HEK293T (cell line): Measurements from ENCODE around the gene NET1.

ENCODE experiments used
- CTCF ChIA-PET: fragments of 350-600 bp; formaldehyde crosslinking; extraction: SDS; loops from one replicate; lab custom pipeline; 2021; ENCODE audit warnings: antibody characterized with exemption, inconsistent platforms; lab: Yijun Ruan, JAX
- POLR2A ChIA-PET: fragments of 350-600 bp; formaldehyde crosslinking; extraction: SDS; loops from one replicate; lab custom pipeline; 2020; ENCODE audit warnings: antibody characterized with exemption, inconsistent platforms; lab: Yijun Ruan, JAX
- DNase-seq: peaks from one replicate; pipeline ENCODE4 v3.0.0; 2012; ENCODE audit warnings: mixed read lengths; ENCODE audit errors: extremely low spot score
- ARNT ChIP-seq: fragments of 450-650 bp; IDR thresholded peaks from 2 replicates; pipeline ENCODE4 v1.6.1; 2017; ENCODE audit warnings: mild to moderate bottlenecking
- BHLHE40 ChIP-seq: fragments of 450-650 bp; IDR thresholded peaks from 2 replicates; pipeline ENCODE4 v1.6.1; 2016; ENCODE audit warnings: mild to moderate bottlenecking, moderate library complexity, borderline replicate concordance
- CTBP1 ChIP-seq: fragments of 450-650 bp; IDR thresholded peaks from 2 replicates; pipeline ENCODE4 v1.6.1; 2016; ENCODE audit warnings: borderline replicate concordance
- ELF4 ChIP-seq: fragments of 450-650 bp; IDR thresholded peaks from 2 replicates; pipeline ENCODE4 v1.6.1; 2017; ENCODE audit warnings: antibody characterized with exemption
- FOXA1 ChIP-seq: fragments of 450-650 bp; IDR thresholded peaks from 2 replicates; pipeline ENCODE4 v1.6.1; 2016; ENCODE audit warnings: mild to moderate bottlenecking
- FOXK2 ChIP-seq: fragments of 450-650 bp; IDR thresholded peaks from 2 replicates; pipeline ENCODE4 v1.6.1; 2016; ENCODE audit warnings: mild to moderate bottlenecking
- FOXM1 ChIP-seq: fragments of 450-650 bp; IDR thresholded peaks from 2 replicates; pipeline ENCODE4 v1.6.1; 2017; ENCODE audit warnings: mild to moderate bottlenecking, borderline replicate concordance
- HDGF ChIP-seq: fragments of 450-650 bp; IDR thresholded peaks from 2 replicates; pipeline ENCODE4 v1.6.1; 2017; ENCODE audit warnings: antibody characterized with exemption, borderline replicate concordance
- L3MBTL2 ChIP-seq: fragments of 450-650 bp; conservative IDR thresholded peaks from 2 replicates; pipeline ENCODE4 v1.6.1; 2016; ENCODE audit warnings: mild to moderate bottlenecking
- LEF1 ChIP-seq: fragments of 450-650 bp; IDR thresholded peaks from 2 replicates; pipeline ENCODE4 v1.6.1; 2017; ENCODE audit warnings: mild to moderate bottlenecking, borderline replicate concordance
- NFRKB ChIP-seq: fragments of 450-650 bp; IDR thresholded peaks from 2 replicates; pipeline ENCODE4 v1.6.1; 2016; ENCODE audit warnings: mild to moderate bottlenecking, moderate library complexity
- SP1 ChIP-seq: fragments of 450-650 bp; IDR thresholded peaks from 2 replicates; pipeline ENCODE4 v1.6.1; 2017
- SUZ12 ChIP-seq: fragments of 450-650 bp; IDR thresholded peaks from 2 replicates; pipeline ENCODE4 v1.6.1; 2016; ENCODE audit warnings: mild to moderate bottlenecking
- TARDBP ChIP-seq: fragments of 450-650 bp; IDR thresholded peaks from 2 replicates; pipeline ENCODE4 v1.6.1; 2016
- ZNF384 ChIP-seq: fragments of 450-650 bp; IDR thresholded peaks from 2 replicates; pipeline ENCODE4 v1.6.1; 2016
- TF ChIP-seq, protein P1 (sequence below): fragments of 450-650 bp; IDR thresholded peaks from 2 replicates; pipeline ENCODE4 v1.6.1; 2016

Gene NET1

GRCh38 chr10:5484205-5484604 lies 71.8 kb downstream of the NET1 start:
- POLR2A ChIA-PET = no interaction called here
- DNase-seq = no peak
- TF ChIP-seq ZNF384 (no peak), HDGF (no peak), NFRKB (no peak), BHLHE40 (no peak), FOXA1 (no peak), SUZ12 (no peak), TARDBP (no peak), L3MBTL2 (no peak), LEF1 (no peak), ELF4 (no peak), ARNT (no peak), CTBP1 (no peak), FOXK2 (no peak), FOXM1 (no peak), SP1 (no peak)
- TF ChIP-seq, protein P1, sequence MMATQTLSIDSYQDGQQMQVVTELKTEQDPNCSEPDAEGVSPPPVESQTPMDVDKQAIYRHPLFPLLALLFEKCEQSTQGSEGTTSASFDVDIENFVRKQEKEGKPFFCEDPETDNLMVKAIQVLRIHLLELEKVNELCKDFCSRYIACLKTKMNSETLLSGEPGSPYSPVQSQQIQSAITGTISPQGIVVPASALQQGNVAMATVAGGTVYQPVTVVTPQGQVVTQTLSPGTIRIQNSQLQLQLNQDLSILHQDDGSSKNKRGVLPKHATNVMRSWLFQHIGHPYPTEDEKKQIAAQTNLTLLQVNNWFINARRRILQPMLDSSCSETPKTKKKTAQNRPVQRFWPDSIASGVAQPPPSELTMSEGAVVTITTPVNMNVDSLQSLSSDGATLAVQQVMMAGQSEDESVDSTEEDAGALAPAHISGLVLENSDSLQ = no peak
- CTCF ChIA-PET = no interaction called here

GRCh38 chr10:5485290-5485689 lies 72.9 kb downstream of the NET1 start:
- POLR2A ChIA-PET = no interaction called here
- TF ChIP-seq SUZ12 = no peak
- no peak for TF ChIP-seq HDGF
- TF ChIP-seq LEF1 = no peak
- TF ChIP-seq, protein P1 = no peak
- TF ChIP-seq ARNT = no peak
- TF ChIP-seq ZNF384 = no peak
- TF ChIP-seq FOXM1 = no peak
- TF ChIP-seq TARDBP = no peak
- no peak for TF ChIP-seq FOXK2
- TF ChIP-seq ELF4 = no peak
- no peak for TF ChIP-seq SP1
- TF ChIP-seq BHLHE40 = no peak
- TF ChIP-seq FOXA1 = no peak
- no peak for TF ChIP-seq L3MBTL2
- no peak for TF ChIP-seq NFRKB
- TF ChIP-seq CTBP1 = no peak
- DNase-seq = no peak
- CTCF ChIA-PET = no interaction called here

DNA sequence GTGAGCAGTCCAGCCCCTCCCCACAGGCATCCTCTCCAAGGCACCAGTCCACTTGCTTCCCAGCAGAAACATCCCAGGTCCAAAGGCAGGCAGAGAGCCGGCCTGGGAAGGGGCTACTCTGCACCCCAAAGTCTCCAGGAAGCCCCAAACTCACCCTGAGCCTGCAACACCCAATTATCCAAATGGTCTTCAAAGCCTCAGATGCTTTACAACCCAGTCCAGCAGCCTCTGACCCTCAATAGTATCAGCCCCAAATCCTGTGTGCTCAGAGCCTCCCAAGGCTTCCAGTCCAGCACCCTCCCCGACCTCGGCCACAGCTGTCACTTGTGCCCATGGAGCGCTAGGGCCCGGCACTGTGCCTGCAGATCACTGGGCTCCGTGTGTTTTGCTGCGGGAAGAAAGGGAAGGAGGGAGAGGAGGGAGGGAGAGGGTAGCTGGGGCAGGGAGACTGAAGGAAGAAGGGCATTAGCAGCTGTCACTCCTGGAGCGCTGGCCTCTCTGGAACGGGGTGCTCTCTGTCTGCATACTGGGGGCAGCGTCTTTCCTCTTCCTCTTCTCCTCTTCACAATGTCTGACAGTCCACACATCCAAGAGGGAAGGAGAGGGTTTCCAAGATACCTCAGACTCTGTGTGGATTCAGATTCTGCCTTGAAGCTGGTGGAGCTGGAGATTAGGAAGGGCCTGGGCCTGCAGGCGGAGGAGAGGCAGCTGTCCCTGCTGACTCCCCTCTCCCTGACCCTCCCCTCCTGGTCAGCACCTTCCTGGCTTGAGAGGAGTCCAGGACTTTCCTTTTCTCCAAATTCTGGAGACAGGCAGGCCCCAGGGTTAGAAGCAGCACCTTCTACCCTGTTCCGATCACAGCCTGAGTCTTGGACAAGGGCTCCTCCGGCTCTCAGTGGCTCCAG lies 73.8 kb downstream of the NET1 start:
- ChIA-PET CTCF (no interaction called here), POLR2A (no interaction called here)
- no peak for DNase-seq
- TF ChIP-seq, protein P1 = no peak
- TF ChIP-seq FOXM1 (no peak), HDGF (no peak), ARNT (no peak), LEF1 (no peak), L3MBTL2 (no peak), TARDBP (no peak), FOXK2 (no peak), SUZ12 (no peak), SP1 (no peak), CTBP1 (no peak), NFRKB (no peak), ZNF384 (no peak), ELF4 (no peak), FOXA1 (no peak), BHLHE40 (no peak)

- no peak for DNase-seq
- CTCF ChIA-PET = no interaction called here
- POLR2A ChIA-PET = no interaction called here
- TF ChIP-seq, protein P1 = no peak
- TF ChIP-seq ARNT (no peak), NFRKB (no peak), SP1 (no peak), SUZ12 (no peak), LEF1 (no peak)
These were observed 74.5 kb downstream of the NET1 start for GRCh38 chr10:5486853-5487235.

- no peak for DNase-seq
- POLR2A ChIA-PET = no interaction called here
- CTCF ChIA-PET = interaction anchor here (0.6 to 1.6 kb wide), 2 partner anchors 135 to 714 kb away, joined by 3 read pairs; partner anchors contain the start of gene PFKFB3
- TF ChIP-seq SUZ12 (no peak), ELF4 (no peak), TARDBP (no peak), FOXK2 (no peak), FOXM1 (no peak), FOXA1 (no peak), SP1 (no peak), NFRKB (no peak), BHLHE40 (no peak), L3MBTL2 (no peak), HDGF (no peak), LEF1 (no peak), ZNF384 (no peak)
- TF ChIP-seq, protein P1 = no peak
These were observed 76.2 kb downstream of the NET1 start for GRCh38 chr10:5488272-5489161.
